Ovary (tissue), 9 donors: ENCODE data around the gene GRIPAP1. TPM values are rescaled to one million over a fixed set of nuclear protein-coding genes. Genes with fewer than 3 reads are reported as not detected.
"Not testable (repeated sequence)": the region's sequence is repeated elsewhere in the genome, so short reads cannot be mapped to it uniquely, and the experiment has no call there.

Source experiments
- DNase-seq, 5 donors: peaks; one replicate each; pipeline ENCODE4 v3.0.0-alpha.2; 2019 to 2020
- H3K27ac ChIP-seq, 2 donors: fragments of 200-600 bp; one replicate each; pipeline versions ENCODE4 v1.5.1 to v1.8.0; 2019 to 2022
- H3K27me3 ChIP-seq: fragments of 200-600 bp; one replicate; pipeline ENCODE4 v1.8.0; 2022
- H3K36me3 ChIP-seq: fragments of 200-600 bp; sonication (generic); one replicate; pipeline ENCODE4 v1.5.1; 2019
- H3K4me1 ChIP-seq: one replicate; pipeline ENCODE4 v1.8.1; 2013; ENCODE audit warnings: mild to moderate bottlenecking, moderate library complexity; ENCODE audit not compliant: insufficient read depth
- H3K4me3 ChIP-seq: fragments of 200-600 bp; sonication (generic); one replicate; pipeline ENCODE4 v1.5.1; 2017
- H3K9me3 ChIP-seq, 2 donors: fragments of 200-600 bp in 1 of 2; sonication (generic) in 1 of 2; one replicate each; pipeline versions ENCODE4 v1.5.1 to v1.8.1; 2013 to 2019; ENCODE audit warnings: mild to moderate bottlenecking in 1 of 2, moderate library complexity in 1 of 2
- CTCF ChIP-seq, 3 donors: fragments of 450-650 bp in 2 of 3; fragments of 200-600 bp in 1 of 3; IDR thresholded peaks; one replicate each; pipeline versions ENCODE4 v1.5.1 to v1.8.0; 2016 to 2022; ENCODE audit warnings: antibody characterized with exemption in 3 of 3, mild to moderate bottlenecking in 1 of 3
- EP300 ChIP-seq: sonication (generic); formaldehyde crosslinking; IDR thresholded peaks from one replicate; pipeline ENCODE4 v1.6.1; 2017; ENCODE audit warnings: antibody characterized with exemption
- POLR2A ChIP-seq: fragments of 450-650 bp; IDR thresholded peaks from one replicate; pipeline ENCODE4 v1.6.1; 2017; ENCODE audit warnings: antibody characterized with exemption, mild to moderate bottlenecking, moderate library complexity
- WGBS, 3 donors: extraction: QIAGEN DNeasy Blood & Tissue Kit in 1 of 3; methylation state at CpG; one replicate each; pipeline versions ENCODE4 v1.1.5 to v1.1.7; 2013 to 2017; 5-methylcytosine and 5-hydroxymethylcytosine counted together
- intact Hi-C, 4 donors: fragments of 100-400 bp; cut with DNase I; formaldehyde crosslinking; loops; one replicate each; pipeline versions ENCODE4 v1.11.0 to v1.15.1; 2022 to 2023
- polyA plus RNA-seq, 2 donors: library from polyadenylated mRNA; stranded (reverse); fragments of 200-250 nt in 1 of 2; fragments of 350-450 nt in 1 of 2; fragmentation: Illumina TruSeq in 1 of 2; extraction: RNeasy Lipid Tissue Mini Kit (QIAGEN cat#74804) in 1 of 2; gene quantifications; one replicate each; pipeline ENCODE4 v1.2.3, GENCODE V29; 2013 to 2014
- total RNA-seq, 7 donors: library from RNA; depleted of rRNA in 2 of 7; stranded (reverse); fragments of >200 nt in 2 of 7; fragmentation: NEBNext Ultra II Directional in 3 of 7; extraction: Animal tissue kit (Norgen Biotek cat#: 25700) in 3 of 7; gene quantifications; one replicate each; pipeline versions ENCODE4 v1.1.0 to v1.2.4, GENCODE V29; 2016 to 2023
- donor health status: DM: no; HTN: no; CAD: no; lungs with moderate emphysema.
- donor health status: DM: no; HTN: no; CAD: no.
- donor health status: Bipolar disorder and iron deficiency.
- donor health status: DM: yes; HTN: yes; CAD: no.
- donor health status: DM: no; HTN: no; CAD: no.
- donor health status: DM: yes; HTN: yes; CAD: no.

Gene GRIPAP1
- total and polyA plus RNA-seq, 9 donors, result 20.0 to 45.0 (median 31.2) TPM

- no peak overlapping the region for H3K27ac ChIP-seq
- H3K36me3 ChIP-seq, result no peaks in the 10 kb centered on the region
- no peaks in the 10 kb centered on the region for H3K27me3 ChIP-seq
- DNase-seq, result no peak
- no peaks in the 10 kb centered on the region for H3K9me3 ChIP-seq
- intact Hi-C loops, result no loop called here
- H3K4me1 ChIP-seq, result no peaks in the 10 kb centered on the region
- WGBS, 3 donors, result 83 to 88% (median 87%) methylated on average over 3 of the region's 3 CpGs
- no peak for TF ChIP-seq EP300
- no peak for TF ChIP-seq CTCF (IDR thresholded peaks at IDR 0.05)
- TF ChIP-seq POLR2A, result no peak
- H3K4me3 ChIP-seq, result no peak overlapping the region
Measured at GRCh38 chrX:48983896-48984295, 18.2 kb downstream of the GRIPAP1 start.

- no peak for TF ChIP-seq EP300
- no peak for TF ChIP-seq POLR2A
- TF ChIP-seq CTCF (IDR thresholded peaks at IDR 0.05), result no peak
- no peaks in the 10 kb centered on the region for H3K27me3 ChIP-seq
- WGBS, 3 donors, result 83 to 88% (median 86%) methylated on average over 17 of the region's 17 CpGs
- intact Hi-C loops, result no loop called here
- H3K36me3 ChIP-seq, result no peaks in the 10 kb centered on the region
- no peak overlapping the region for H3K27ac ChIP-seq
- H3K4me1 ChIP-seq, result no peaks in the 10 kb centered on the region
- no peak overlapping the region for H3K4me3 ChIP-seq
- H3K9me3 ChIP-seq, result no peaks in the 10 kb centered on the region
- no peak for DNase-seq
Measured at GRCh38 chrX:48983081-48983480, 19.0 kb downstream of the GRIPAP1 start.

- no peak for DNase-seq
- 72 to 81% (median 80%) methylated on average over 10 of the region's 10 CpGs for WGBS, 3 donors
- TF ChIP-seq CTCF (IDR thresholded peaks at IDR 0.05) (no peak), EP300 (no peak), POLR2A (no peak)
- no peaks in the 10 kb centered on the region for H3K4me1 ChIP-seq
- intact Hi-C loops, result no loop called here
- H3K4me3 ChIP-seq, result no peak overlapping the region
- no peaks in the 10 kb centered on the region for H3K36me3 ChIP-seq
- H3K27ac ChIP-seq, result no peak overlapping the region
- H3K9me3 ChIP-seq, result no peaks in the 10 kb centered on the region
- no peaks in the 10 kb centered on the region for H3K27me3 ChIP-seq
Measured at GRCh38 chrX:48981178-48981577, 20.9 kb downstream of the GRIPAP1 start.

- H3K36me3 ChIP-seq, H3K27me3 ChIP-seq, H3K9me3 ChIP-seq, DNase-seq, H3K4me1 ChIP-seq, intact Hi-C loops, H3K4me3 ChIP-seq, H3K27ac ChIP-seq: not testable (repeated sequence)
- 63 to 80% (median 79%) methylated on average over 10 of the region's 10 CpGs for WGBS, 3 donors
Measured at GRCh38 chrX:48980341-48980740, 21.7 kb downstream of the GRIPAP1 start.

- TF ChIP-seq CTCF (IDR thresholded peaks at IDR 0.05) (no peak), POLR2A (no peak), EP300 (no peak)
- H3K4me1 ChIP-seq, result no peaks in the 10 kb centered on the region
- no peak overlapping the region for H3K4me3 ChIP-seq
- H3K36me3 ChIP-seq, result no peaks in the 10 kb centered on the region
- intact Hi-C loops, result no loop called here
- no peaks in the 10 kb centered on the region for H3K27me3 ChIP-seq
- H3K9me3 ChIP-seq, result no peaks in the 10 kb centered on the region
- DNase-seq, result no peak
- H3K27ac ChIP-seq, result no peak overlapping the region
- 85 to 88% (median 87%) methylated on average over 5 of the region's 5 CpGs for WGBS, 3 donors
Measured at GRCh38 chrX:48978226-48978625, 23.8 kb downstream of the GRIPAP1 start.
